Activated effector memory CD4-positive, alpha-beta T cell treated with Interleukin-2 at 50 U/mL for 16 hours (primary cell): Measurements from ENCODE around the gene OR1S2.
"Not testable (repeated sequence)": the region's sequence is repeated elsewhere in the genome, so short reads cannot be mapped to it uniquely, and the experiment has no call there.

Source experiments
- DNase-seq: peaks from one replicate; pipeline ENCODE4 v3.0.0-alpha.2; 2020

OR1S2 gene, protein sequence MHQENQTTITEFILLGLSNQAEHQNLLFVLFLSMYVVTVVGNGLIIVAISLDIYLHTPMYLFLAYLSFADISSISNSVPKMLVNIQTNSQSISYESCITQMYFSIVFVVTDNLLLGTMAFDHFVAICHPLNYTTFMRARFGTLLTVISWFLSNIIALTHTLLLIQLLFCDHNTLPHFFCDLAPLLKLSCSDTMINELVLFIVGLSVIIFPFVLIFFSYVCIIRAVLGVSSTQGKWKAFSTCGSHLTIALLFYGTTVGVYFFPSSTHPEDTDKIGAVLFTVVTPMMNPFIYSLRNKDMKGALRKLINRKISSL

GRCh38 chr11:58204042-58204441 lies at the start of gene OR1S2:
OR1S2 (minus strand) TSS chr11:58204142; CDS start chr11:58204142, 0 bp downstream.
- DNase-seq: no peak

DNA sequence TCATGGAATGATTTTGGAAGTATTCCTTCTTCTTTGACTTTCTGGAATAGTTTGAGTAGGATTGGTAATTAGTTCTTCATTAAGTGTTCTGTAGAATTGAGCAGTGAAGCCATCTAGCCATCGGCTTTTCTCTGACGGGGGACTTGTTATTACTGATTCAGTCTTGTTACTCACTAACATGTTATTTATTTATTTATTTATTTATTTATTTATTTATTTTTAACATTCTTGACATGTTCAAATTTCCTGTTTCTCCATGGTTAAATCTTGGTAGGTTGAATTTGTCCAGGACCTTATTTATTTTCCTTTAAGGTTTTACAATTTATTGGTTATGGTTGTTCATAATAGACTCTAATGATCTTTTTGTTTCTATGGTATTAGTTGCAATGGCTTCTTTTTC lies 40.0 kb upstream of the OR1S2 start:
- no peak for DNase-seq

GRCh38 chr11:58227956-58228615 lies 24.1 kb upstream of the OR1S2 start:
- DNase-seq: no peak

- DNase-seq: no peak
Observed at GRCh38 chr11:58222721-58223120, 18.8 kb upstream of the OR1S2 start.

GRCh38 chr11:58216476-58216875 lies 12.5 kb upstream of the OR1S2 start:
- no peak for DNase-seq

DNA sequence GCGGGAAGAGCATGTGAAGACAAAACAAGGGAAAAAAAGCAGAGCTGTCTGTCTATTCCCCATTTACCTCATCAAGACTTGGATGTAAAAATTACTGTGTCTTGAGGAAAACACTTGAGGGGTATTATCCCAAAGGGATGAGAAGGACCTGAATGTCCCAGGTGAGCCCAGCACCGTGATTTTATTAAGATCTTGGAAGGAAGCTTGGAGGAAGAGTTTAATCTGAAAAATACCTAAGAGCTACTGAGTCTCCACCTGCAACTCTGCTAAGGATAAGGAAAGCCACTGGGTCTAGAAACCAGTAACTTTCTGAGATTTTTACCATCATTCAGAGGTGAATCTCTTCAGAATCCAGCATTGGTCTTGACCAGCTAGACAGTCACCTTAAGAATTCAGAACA lies 8.5 kb upstream of the OR1S2 start, which contains the start of gene OR1S1:
OR1S1 (plus strand) TSS at position 301 of the 400 bp plus-strand sequence.
- not testable (repeated sequence) for DNase-seq

DNA sequence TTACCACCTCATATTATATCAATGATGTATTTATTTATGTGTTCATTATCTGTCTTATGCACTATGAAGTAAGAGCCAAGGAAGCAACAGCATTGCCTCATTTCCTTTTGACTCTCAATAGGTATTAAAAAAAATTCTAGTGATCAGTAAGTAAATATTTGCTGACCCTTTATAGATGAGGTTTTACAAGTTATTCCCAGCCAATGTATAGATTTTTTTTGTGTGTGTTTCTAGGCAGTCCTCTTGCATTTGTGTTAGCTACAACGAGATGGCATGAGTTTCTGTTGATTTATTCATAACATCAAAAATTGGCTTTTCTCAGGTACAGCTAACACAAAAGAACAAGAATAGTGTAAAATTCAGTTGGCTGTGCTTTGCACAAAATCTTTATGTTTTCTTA lies 4.7 kb downstream of the OR1S2 start:
- DNase-seq: no peak

DNA sequence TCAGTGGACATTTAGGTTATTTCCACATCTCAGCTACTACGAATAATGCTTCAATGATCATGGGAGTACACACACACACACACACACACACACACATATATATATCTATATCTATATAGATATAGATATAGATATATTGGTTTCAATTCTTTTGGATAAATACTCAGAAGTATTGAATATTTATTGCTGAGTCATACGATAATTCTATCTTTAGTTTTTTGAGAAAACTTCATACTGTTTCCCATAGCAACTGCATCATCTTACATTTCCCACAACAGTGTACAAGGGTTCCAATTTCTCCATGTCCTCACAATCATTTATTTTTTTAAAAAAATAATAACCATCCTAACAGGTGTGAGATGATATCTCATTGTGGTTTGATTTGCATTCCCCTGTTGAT lies 8.0 kb downstream of the OR1S2 start:
- DNase-seq: no peak

DNA sequence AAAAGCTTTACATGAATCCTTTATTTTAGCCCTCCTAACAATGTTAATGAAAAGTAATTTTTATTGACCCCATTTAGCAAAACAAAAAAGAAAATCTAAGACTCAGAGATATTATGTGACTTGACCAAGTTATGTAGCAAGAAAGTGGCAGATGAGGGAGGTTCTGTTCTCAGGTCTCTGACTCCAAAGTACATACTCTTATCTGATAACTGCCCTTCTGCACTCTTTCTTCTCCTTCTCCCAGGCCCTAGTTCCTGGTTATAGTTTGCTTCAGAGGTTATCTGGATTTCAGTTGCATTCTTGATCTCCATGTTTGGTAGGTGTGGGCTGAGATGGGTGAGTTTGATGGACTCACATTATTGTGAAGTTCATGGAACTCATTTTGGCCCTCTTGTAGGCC lies 10.6 kb downstream of the OR1S2 start:
- no peak for DNase-seq

- no peak for DNase-seq
Observed at GRCh38 chr11:58192229-58192628, 11.7 kb downstream of the OR1S2 start.

DNA sequence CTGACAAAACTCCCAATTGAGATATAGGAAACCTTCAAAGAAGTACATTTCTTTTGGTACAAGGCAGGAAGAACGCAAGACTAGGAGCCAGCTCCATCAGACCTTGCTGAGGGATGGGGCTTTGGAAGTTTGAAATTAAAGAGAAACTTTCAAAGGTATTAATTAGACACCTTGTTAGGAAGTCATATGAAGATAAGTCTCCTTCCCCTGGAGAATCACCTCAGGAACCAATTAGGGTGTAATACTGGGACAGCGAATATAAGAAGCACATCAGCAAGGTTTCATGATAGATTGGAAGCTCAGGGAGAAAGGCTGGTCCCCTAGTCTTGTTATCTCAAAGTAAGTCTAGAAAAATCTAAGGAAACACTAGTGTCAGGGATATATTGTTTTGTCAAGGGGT lies 15.2 kb downstream of the OR1S2 start, which contains the start of gene OR9Q2:
OR9Q2 (plus strand) TSS at position 301 of the 400 bp plus-strand sequence. CDS start 1,421 bp downstream, outside the sequence.
- DNase-seq: no peak

DNA sequence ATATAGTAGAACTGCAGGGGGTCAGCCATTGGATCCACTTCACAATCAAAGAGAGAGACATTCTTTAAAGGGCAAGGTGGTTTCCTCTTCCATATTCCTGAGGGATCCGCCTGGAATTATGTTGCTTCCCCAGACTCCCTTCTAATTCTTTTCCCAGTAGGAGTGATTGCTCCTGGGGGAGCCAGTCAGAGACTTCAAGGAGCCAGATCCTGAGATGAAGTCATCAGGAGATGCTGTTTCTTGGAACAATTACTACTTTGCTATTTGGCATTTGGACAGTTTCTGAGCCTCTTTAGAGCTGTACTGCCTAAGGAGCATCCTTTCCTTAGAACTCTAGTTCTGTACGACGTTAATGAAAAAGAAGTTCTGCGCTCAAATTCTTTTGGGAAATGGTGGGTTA lies 17.0 kb downstream of the OR1S2 start:
- no peak for DNase-seq

DNA sequence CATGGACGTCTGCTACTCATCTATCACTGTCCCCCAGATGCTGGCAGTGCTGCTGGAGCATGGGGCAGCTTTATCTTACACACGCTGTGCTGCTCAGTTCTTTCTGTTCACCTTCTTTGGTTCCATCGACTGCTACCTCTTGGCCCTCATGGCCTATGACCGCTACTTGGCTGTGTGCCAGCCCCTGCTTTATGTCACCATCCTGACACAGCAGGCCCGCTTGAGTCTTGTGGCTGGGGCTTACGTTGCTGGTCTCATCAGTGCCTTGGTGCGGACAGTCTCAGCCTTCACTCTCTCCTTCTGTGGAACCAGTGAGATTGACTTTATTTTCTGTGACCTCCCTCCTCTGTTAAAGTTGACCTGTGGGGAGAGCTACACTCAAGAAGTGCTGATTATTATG lies 24.3 kb downstream of the OR1S2 start:
- DNase-seq: no peak

GRCh38 chr11:58178444-58178843 lies 25.5 kb downstream of the OR1S2 start:
- no peak for DNase-seq

GRCh38 chr11:58177409-58178054 lies 26.4 kb downstream of the OR1S2 start:
- no peak for DNase-seq

GRCh38 chr11:58165504-58166106 lies 38.3 kb downstream of the OR1S2 start:
- no peak for DNase-seq

DNA sequence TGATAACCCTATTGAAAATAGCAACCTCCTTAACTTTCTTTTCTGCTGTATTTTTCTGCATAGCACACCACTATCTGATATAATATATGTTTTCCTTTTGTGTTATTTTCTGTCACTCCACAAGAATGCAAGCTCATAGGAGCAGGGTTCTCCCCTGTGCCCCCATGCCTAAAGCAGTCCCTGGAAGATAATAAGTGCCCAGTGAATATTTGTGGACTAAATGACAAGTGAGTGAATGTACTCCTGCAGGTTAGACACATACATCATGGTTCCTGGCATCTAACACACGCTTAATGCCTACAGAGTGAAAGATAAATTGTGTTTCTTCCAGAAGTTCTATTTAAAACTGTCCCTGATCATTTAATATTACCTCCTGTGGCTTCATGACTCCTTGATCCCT lies 39.0 kb downstream of the OR1S2 start:
- DNase-seq: no peak

DNA sequence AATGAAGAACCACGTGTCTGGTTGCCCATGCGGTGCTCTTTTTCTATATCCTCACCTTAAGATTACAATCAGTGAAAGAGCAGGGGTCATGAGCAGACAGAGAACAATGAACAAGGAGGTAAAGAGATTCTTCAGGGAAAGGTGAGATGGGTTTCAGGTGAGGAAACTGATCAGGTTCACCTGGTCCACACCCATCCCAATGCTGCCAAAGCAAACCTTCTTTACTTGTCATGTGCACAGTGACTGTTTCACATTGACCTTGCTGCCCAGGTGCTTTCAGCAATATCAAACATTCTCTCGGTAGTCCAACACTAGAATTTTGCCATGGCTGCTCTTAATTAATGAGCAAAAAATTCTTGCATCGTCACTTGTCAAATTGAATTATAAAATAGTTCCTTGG lies 39.6 kb downstream of the OR1S2 start:
- no peak for DNase-seq
